HL-60 (cell line): ENCODE measurements around the gene PLOD1.

Source experiments
- SPI1 ChIP-seq: IDR thresholded peaks from 2 replicates; pipeline ENCODE4 v1.6.1; 2012; ENCODE audit warnings: low read depth, mild to moderate bottlenecking, borderline replicate concordance
- TF ChIP-seq, protein P1 (sequence below): IDR thresholded peaks from one replicate; pipeline ENCODE4 v1.5.1; 2011; ENCODE audit warnings: low read length, control low read depth, inconsistent platforms; ENCODE audit not compliant: insufficient read depth

DNA sequence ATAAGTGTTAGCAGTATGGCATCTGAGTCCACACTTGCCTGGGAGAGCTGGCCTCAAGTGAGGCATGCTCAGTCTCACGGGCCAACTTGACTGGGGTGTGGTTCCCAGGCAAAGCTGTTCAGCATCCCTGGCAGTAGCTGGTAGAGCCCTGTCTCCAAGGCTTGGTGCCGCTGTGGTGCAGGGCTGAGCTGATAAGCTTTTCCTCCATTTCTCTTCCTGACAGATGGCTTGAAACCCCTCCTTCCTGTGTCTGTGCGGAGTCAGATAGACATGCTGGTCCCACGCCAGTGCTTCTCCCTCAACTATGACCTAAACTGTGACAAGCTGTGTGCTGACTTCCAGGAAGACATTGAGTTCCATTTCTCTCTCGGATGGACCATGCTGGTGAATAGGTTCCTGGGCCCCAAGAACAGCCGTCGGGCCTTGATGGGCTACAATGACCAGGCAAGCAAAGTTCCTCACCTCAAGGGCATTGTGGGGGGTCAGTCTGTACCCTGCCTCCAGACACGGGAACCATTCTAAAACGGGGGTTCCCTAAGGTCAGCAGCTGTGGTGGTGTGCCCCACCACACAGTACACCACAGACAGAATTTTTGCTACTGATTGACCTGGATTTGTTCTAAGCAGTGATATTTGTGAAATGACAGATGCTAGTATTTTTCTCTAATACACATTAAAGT, 71.1 kb downstream of the PLOD1 start:
- TF ChIP-seq, protein P1, sequence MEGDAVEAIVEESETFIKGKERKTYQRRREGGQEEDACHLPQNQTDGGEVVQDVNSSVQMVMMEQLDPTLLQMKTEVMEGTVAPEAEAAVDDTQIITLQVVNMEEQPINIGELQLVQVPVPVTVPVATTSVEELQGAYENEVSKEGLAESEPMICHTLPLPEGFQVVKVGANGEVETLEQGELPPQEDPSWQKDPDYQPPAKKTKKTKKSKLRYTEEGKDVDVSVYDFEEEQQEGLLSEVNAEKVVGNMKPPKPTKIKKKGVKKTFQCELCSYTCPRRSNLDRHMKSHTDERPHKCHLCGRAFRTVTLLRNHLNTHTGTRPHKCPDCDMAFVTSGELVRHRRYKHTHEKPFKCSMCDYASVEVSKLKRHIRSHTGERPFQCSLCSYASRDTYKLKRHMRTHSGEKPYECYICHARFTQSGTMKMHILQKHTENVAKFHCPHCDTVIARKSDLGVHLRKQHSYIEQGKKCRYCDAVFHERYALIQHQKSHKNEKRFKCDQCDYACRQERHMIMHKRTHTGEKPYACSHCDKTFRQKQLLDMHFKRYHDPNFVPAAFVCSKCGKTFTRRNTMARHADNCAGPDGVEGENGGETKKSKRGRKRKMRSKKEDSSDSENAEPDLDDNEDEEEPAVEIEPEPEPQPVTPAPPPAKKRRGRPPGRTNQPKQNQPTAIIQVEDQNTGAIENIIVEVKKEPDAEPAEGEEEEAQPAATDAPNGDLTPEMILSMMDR = no peak
- TF ChIP-seq SPI1 = no peak
